Glomerular endothelial cell (primary cell): ENCODE measurements around the gene FAM50B. TPM values are rescaled to one million over a fixed set of nuclear protein-coding genes. Genes with fewer than 3 reads are reported as not detected.
A peak's percentile ranks its signal among the peaks of the same experiment; 100 is the strongest.

Source experiments
- DNase-seq: peaks from one replicate; pipeline ENCODE4 v3.0.0-alpha.2; 2011; ENCODE audit warnings: low read depth, low spot score; ENCODE audit errors: extremely low read depth
- total RNA-seq: library from RNA; depleted of rRNA; stranded (reverse); fragments of >200 nt; gene quantifications from 2 replicates; pipeline ENCODE4 v1.2.3, GENCODE V29; 2015

The FAM50B gene, protein sequence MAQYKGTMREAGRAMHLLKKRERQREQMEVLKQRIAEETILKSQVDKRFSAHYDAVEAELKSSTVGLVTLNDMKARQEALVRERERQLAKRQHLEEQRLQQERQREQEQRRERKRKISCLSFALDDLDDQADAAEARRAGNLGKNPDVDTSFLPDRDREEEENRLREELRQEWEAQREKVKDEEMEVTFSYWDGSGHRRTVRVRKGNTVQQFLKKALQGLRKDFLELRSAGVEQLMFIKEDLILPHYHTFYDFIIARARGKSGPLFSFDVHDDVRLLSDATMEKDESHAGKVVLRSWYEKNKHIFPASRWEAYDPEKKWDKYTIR
- total RNA-seq, result 6.8 and 8.3 TPM in 2 replicates

DNA sequence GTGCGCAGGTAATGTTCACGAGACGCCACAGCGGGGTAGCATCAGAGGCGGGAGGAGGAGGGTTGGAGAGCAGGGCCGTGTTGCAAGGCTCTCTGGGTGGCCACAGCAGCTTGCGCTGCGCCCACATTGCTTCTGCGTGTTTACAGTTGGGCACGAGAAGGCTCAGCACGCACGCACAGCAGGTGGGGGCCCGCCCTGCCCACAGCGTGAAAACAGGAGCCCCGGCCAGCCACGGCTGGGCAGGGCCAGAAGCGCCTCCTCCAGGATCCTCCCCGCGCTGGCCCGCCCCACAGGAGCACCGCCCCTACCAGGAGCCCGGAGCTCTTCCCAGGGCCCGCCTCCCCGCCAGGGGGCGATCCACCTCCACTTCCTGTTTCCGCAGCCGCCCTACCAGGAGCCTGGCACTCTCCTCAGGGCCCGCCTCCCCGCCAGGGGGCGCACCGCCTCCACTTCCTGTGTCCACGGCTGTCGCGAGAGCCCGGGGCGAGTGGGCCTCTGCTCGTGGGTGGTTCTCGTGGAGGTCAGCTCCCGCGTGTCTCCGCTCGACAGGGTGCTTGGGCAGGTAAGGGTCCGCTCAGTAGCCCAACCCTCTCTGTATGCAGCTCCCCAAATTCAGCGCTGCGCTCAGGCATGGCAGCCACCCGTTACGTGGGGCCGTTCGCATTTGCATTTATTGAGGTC is at the start of gene FAM50B:
Gene FAM50B (plus strand): TSS at position 449 of the 681 bp plus-strand sequence. CDS start 439 bp downstream, outside the sequence.
- peak; percentile 27 for DNase-seq

DNA sequence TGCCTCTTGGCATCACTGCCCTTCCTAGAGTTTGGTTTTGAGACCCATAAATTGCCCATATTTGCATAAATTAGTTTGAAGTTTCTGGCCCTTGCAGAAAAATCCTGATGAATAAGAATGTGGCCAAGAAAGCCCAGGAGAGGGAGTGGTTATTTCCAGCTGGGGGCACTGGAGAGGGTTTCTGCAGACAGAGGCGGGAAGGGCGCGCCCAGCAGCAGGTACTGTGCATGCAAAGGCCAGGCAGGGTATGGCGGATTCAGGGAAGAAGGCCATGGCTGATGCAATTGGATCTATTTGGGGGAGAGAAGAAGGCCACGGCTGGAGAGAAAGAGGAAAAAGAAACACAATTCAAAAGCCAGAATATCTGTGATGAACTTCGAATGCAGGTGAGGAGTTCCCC is 49.5 kb upstream of the FAM50B start:
- no peak for DNase-seq

DNA sequence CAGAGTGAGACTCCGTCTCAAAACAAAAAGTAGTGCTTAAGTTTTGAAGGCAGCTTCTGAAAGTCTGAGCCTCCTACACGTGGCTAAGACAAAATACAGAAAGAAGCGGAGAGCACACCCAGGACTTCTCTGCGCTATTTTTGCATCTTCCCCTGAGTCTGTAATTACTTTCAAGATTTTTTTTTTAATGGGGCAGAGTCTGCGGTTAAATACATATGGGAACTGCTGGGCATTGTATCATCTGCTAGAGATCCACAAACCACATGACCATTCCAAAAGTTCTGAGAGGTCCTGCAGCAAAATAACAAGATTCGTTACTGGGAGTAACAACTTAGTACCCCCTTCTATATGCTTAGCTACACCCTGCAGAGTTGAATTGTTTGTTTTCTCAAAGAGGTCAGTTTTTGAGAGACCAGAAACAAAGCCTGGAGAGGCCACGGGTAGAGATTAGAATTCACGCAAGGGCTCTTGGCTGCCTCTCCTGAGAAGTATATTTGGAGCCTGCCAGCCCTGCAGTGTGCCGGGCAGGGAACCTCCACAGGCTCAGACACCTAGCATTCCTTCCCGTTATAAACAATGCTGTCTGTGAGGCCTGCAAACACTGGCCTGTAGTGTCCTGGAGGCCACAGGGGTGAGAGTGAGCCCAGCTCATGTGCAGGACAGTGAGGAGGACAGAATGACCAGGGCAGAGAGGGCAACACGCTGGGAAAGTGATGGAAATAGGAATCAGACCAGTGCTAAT is 48.2 kb upstream of the FAM50B start:
- DNase-seq, result no peak

DNA sequence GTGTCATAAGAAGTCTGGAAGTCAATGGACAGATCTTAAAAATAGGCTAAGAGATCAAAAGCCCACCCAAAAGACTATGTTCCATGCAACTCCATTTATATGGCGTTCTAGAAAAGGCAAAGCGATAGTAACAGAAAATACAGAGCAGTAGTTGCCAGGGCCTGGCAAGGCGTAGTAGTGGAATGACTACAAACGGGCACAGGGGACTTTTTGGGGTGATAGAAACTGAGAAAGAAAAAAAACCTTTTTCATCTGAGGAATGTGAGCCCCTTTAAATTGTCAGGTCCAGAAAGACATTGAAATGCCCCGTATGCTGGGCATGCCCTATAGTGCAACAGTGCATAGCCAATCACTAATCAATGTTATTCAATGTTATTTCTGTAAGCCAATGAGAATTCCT is 47.2 kb upstream of the FAM50B start:
- DNase-seq, result no peak

DNA sequence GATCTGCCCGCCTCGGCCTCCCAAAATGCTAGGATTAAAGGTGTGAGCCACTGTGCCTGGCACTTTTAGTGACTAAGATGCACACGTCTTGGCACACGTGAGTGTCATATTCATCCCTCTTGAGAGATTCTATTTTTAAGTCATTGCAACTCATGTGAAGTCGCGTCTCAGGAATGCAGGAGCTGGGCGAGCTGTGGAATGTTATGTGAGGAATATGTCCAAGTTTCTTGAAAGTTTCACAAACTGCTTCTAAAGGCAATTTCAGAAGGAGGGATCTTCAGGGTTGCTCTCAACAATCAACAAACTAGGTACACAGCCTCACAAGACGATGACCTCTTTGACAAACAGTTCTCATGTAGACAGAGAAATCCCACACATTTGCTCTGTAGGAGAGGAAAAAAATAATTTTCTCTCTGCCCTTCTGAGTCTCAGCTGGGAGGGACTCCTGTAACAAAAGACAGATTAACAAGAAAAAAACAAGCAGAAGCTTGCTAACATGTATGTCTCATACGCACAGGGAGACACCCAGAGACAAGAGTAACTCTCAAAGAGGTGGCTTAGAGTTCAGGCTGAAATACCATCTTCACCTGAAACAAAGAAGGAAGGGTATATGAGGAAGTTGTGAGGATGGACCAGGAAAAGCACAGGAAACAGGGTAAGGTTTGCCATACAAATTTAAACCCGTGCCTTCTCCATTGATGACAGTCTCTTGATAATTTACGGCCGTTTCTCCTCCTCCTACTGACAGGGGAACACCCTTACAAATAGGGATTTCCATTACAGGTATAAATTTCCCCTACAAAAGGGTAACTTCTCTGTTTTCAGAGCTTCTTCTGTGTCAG is 45.3 kb upstream of the FAM50B start:
- peak; percentile 55 for DNase-seq

DNA sequence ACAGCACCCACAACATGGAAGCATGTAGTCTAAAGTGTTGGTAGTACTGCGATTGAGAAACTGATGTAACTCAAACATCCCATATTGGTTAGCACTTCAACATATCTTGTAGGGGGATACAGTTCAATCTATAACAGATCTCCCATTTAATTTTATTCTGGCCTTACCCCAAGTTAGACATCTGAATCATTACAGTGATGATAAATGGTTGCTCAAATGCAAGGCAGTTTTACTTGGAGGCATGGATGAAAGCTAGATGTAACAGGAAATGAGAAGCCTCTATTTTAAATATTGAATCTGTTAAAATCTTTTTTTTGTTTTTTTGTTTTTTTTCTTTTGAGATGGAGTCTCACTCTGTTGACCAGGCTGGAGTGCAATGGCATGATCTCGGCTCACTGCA is 44.2 kb upstream of the FAM50B start:
- no peak for DNase-seq

DNA sequence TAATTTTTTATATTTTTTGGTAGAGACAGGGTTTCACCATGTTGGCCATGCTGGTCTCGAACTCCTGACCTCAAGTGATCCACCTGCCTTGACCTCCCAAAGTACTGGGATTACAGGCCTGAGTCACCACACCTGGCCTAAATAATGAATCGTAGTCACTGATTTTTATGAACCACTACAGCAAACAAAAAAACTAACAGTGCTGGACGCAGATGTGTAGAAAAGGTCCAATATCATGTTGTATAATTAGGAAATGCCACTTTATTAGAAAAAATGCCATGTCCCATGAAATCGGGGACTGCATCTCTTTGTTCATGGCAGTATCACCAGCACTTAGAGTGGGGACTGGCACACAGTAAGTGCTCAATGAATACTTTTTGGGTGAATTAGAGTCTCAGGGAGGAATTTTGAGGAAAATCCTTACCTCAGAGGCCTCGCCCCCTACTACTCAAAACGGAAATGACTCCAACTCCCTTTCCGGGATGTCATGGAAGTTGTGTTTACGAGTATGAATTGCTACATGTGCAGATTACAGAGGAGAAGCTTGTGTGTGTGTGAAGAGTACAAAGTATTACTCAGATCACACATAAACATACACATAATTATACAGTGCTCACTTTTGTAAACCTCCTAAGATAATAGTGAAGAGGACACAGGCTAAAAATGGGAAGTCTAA is 43.6 kb upstream of the FAM50B start:
- DNase-seq, result peak; percentile 75

DNA sequence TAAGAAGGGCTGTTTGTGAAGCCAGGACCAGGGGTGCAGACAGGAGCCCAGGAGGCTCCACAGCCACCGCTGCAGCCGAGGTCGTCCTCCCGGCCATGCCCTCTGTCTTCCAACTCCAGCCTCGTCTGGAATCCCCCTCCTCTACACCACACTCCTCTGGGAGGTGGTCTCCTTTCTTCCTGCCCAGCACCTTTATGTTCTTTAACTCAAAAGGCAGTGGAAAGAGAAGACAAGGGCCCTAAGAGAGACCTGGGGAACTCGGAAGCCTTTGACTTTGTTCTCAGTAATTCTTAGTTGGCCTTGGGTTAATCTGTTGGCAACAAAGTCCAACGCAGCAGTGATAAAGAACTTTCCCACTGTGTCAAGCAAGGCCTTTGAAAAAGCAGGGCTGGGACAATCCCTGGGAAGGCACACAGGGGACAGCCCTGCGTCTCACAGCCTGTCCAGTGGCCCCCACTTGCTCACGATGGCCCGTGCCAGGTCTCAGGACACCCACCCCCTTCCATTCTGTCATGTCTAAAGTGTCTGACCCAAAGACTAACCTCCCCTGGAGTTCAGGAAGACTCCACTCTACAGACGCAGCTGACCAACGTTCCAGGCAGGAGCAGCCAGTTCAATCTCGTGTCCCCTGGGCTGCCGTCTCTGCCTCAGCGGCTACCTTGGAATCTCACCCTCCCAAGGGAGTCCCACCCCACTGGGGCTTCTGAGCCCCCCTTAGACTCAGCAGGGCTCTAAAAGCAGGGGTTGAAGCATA is 42.8 kb upstream of the FAM50B start:
- DNase-seq, result no peak

DNA sequence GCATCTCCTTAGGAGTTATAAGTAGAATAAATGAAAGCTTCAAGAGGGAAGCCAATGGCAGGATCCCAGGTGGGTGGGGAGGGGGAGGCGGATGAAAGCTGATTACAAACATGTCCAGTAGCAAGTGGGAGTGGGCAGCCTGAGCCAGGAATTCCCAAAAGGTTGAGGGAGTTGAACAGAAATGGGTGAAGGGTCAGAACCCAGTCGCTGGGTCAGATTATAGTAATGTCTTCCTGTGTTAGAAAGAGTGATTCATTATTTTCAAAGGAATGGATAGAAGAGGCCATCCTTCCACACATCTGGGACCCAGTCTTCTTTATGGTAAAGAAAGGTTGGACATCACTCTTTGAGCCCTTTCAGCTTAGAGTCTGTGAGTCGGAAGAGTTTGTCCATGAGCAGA is 41.0 kb upstream of the FAM50B start:
- DNase-seq, result no peak

DNA sequence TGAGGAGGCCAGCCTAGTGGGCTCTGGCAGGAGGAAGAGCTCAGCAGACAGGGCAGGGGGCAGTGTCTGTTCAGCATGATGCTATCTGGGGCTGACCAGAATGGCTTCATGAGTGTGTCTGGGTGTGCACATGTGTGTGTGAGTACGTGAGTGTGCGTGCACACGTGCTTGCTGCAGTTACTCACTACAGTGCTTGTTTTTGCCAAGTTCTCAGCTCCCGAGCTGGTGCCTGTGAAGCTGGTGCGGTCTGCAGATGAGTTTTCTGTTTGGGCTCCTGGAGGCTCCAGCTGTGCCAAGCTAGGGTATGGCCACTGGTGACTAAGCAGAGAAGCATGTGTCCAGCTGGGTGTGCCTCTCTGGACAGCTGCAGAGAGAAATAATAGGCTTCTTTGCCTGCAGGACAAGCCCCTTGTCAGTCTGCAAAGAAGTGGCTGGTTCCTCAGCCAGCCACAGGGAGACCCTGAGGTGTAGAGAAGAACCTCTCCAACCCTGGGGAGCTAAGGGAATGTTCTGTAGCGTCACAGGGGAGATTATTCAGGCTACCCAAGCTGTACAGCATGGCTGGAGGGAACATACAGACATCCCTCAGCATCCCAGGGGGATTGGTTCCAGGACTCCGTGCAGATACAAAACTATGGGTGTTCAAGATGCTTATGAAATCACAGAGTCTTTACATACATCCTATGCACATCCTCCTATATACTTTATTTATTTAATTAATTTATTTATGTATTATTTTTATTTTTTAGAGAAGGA is 40.2 kb upstream of the FAM50B start:
- DNase-seq, result peak; percentile 56

DNA sequence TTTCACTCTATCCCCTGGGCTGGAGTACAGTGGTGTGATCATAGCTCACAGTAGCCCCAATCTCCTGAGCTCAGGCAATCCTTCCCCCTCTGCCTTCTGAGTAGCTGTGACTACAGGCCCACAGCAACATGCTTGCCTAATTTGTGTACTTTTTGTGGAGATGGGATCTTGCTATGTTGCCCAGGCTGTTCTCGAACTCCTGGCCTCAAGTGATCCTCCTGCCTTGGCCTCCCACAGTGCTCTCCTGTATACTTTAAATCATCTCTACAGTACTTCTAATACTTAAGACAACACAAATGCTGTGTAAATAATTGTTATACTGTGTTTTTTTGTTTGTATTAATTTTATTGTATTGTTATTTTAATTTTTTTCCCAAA is 39.7 kb upstream of the FAM50B start:
- DNase-seq, result no peak

DNA sequence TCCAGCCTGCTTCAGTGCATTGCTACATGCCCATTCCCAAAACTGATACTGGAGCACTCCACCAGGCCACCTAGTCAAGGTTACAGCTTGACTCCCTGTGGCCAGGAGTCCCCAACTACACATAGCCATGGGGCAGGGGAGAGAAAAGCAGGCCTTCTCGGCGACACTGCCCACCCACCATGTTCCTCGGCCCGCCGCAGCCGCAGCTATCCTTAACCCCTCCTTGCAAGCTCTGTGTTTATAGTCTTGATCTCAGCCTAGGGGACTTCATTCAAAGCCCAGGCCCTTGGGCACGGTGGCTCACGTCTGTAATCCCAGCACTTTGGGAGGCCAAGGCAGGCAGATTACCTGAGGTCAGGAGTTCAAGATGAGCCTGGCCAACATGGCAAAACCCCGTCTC is 39.2 kb upstream of the FAM50B start:
- no peak for DNase-seq

DNA sequence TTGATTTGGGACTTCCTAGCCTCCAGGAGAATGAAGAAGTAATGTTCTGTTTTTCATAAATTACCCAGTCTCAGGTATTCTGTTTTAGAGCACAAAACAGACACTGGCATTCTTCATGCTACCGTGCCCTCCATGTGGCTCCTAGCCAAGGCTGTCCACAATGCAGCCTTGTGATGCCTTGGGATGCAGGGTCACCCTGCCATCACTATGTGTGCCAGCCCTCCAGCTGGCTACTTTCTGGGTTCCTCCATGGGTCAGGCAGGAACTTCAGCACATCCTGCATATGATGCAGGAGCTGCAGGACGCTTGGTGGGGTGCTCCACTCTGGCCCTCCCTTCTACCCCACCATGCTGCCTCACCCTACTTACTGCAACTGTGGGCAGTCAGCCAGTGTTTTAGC is 38.0 kb upstream of the FAM50B start:
- DNase-seq, result no peak

DNA sequence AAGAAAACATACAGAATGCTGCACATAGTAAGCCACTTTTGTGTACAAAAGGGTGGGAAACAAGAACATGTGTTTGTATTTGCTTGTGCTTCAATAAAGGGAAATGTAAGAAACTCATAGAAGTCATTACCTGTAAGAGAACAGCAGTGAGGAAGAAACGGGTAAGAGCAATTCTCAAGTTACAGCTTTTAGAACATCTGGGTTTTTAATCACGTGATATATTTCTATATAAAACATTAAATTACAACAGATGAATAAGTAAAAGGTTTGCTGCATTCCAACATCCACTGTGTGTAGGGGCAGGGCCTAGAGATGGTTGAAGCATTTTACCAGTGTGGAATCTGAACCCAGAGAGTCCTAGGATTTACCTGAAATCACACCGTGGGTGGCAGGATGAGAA is 36.6 kb upstream of the FAM50B start:
- DNase-seq, result no peak

DNA sequence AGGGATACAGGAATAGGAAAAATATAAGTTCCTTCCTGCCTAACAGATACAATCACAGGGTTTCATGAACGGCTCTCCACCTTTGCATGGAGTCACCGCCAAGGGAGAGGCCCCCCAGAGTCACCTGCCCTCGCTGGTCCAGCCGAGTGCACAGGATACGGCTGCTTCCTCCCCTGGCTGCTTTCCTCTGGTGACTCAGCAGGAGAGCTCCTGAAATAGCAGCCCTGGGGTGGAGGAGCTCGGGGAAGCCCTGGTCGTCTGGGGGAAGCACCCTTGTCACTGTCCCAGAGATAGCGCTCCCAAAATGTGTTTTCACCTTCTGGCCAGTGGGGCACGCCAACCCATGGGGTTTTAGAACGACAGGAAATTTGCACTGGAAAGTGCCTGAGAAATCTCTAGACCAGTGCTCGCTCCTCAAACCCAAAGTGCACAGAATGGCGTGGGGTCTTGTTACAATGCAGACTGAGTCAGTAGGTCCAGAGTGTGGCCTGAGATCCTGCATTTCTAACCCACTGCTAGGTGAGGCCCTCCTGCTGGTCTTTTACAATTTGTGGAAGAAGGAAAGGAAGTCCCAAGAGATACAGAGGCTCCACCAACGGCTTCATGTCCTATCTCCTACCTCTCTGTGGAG is 35.9 kb upstream of the FAM50B start:
- peak; percentile 63 for DNase-seq

DNA sequence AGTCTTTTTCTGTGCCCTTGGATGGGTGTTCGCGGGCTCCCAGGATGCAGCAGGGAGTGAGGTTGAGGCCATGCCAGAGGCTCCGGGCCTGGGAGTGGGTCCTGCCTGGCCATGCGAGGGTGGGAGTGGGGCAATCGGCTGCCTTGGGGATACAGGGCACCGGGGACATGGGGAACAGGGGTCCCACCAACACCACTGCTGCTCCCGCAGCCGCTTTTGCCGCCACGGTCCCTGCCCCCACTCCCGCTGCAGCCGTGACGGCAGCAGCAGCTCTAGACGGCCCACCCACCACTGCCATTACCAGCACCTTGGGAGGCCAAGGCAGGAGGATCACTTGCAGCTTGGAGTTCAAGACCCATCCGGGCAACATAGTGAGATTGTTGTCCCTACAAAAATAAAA is 35.3 kb upstream of the FAM50B start:
- no peak for DNase-seq

DNA sequence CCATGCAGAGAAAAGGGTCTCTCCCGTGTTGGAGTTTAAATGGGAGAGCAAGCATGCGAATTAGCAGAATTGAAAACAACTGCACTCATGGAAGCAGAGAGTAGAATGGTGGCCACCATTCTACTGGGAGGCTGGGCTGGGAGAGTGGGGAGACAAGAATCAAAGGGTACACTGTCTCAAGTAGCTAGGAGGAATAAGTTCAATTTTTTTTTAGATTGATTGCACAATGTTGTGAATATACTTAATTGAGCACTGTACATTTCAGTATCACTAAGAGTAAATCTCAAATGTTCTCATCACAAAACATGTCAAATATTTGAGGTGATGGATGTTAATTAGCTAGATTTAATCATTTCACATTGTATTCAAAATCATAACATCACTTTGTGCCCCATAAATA is 34.6 kb upstream of the FAM50B start:
- no peak for DNase-seq

DNA sequence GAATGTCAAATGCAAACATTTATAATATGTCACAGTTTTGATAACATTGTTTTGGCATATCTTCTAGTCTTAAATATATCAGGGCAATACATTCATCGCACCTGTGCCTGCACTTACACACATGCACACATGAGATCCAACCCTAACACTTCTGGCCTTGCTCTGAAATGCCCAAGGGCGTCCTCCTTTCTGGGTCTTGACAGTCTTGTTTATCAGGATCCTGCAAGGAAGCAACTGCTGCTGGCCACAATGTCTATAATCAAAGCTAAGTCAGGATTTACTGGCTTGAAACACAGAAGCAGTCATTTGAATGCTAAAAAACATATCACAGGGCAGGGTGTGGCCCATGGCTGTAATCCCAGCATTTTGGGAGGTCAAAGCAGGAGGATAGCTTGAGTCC is 32.9 kb upstream of the FAM50B start:
- DNase-seq, result no peak
